ENCODE data around the gene DHRS7B.
"Not testable (repeated sequence)": the region's sequence is repeated elsewhere in the genome, so short reads cannot be mapped to it uniquely, and the experiment has no call there.

The DHRS7B gene

DNA sequence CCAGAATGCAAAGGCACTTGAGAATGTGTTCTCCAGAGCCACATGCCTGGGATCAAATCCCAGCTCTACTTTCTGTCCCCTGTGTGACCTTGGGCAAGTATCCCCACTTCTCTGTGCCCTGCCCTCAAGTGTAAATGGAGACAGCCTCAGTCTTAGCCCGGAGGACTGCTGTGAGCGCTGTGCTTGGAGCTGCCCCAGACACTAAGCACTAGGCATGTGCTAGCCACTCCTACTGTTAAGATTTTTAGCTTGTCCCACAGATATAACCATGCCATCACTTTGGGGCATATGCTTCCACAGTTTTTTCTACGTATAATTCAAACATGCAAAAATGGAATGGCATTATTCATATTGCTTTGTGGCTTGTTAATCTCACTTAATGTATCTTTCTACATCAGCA is 57.8 kb downstream of the DHRS7B start:
- DNase-seq, result no peak

DNA sequence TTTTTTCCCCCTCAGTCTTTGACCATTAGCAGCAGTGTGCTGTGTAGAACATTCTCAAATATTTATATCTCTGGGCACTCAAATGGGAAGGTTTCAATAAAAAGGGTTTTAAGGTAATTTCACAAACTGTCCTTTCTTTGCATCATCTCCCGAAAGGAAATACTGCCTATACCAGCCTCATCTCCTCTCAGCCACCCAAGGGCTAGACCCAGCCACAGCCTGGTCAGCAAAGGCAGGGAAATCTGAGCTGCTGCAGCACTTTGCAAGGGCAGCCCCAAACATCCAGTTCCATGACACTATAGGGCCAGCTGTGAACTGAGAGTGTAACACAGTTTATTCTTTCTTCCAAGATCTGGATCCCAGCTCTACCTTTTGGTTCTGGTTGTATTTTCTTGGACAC is 58.3 kb downstream of the DHRS7B start:
- no peak for DNase-seq

DNA sequence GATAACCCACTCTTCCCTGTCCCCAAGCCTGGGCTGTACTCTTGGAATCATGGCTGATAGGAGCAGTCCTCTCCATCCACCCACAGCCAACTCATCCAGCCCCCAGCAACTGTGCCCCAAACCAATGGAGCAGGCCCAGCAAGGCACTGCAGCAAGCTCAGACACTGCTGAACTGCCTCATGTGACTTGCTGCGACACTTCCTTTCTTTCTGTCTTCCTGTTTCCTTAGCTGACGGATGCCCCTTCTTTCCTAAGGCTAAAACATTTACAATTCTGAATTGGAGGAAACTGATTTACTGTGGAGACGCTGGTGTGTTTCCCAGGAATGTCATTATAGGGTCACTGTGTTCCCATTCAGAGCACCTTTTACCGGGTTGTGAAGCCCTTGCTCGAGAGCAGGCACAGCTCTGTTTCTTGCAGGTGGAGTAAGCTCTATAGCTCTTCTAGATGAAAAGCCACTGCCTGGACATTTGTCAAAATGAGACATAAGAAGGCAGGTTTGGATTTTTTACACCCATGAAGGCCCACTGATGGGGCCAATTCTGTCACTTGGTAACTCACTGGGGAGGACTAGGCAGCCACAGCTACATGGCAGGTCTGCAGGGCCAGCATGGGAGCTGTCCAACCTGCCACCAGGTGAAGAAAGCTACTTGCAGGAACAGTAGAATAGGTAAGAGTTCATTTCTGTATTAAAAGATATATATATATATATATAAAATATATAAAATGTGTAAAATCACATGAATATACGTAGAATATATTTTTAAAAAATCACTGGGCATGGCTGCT is 59.8 kb downstream of the DHRS7B start:
- no peak for DNase-seq

- no peak for DNase-seq
Measured at GRCh38 chr17:21189361-21189760, 62.6 kb downstream of the DHRS7B start.

DNA sequence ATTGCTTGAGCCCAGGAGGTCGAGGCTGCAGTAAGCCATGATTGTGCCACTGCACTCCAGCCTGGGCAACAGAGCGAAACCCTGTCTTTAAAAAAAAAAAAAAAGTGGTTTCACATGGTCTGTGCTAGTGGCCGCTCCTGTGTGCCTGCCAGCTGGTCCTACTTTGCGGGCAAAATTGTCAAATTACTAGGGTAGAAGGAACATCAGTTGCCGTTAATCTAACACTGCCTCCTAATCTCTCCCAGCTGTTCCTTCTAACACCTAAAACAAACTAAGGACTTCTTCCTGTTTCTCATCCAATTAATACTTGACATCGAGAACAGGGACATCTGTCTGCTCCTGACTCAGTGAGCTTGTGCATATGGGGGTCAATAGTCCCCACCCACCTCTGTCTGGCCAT is 63.3 kb downstream of the DHRS7B start:
- no peak for DNase-seq

GRCh38 chr17:21191698-21192097 is 64.9 kb downstream of the DHRS7B start:
- no peak for DNase-seq

GRCh38 chr17:21192414-21192813 is 65.7 kb downstream of the DHRS7B start:
- not testable (repeated sequence) for DNase-seq

GRCh38 chr17:21193031-21193430 is 66.3 kb downstream of the DHRS7B start:
- DNase-seq, result no peak

GRCh38 chr17:21194226-21194625 is 67.5 kb downstream of the DHRS7B start:
- DNase-seq, result no peak

- no peak for DNase-seq
Measured at GRCh38 chr17:21194703-21195102, 67.9 kb downstream of the DHRS7B start.

GRCh38 chr17:21196126-21196525 is 69.4 kb downstream of the DHRS7B start:
- no peak for DNase-seq

DNA sequence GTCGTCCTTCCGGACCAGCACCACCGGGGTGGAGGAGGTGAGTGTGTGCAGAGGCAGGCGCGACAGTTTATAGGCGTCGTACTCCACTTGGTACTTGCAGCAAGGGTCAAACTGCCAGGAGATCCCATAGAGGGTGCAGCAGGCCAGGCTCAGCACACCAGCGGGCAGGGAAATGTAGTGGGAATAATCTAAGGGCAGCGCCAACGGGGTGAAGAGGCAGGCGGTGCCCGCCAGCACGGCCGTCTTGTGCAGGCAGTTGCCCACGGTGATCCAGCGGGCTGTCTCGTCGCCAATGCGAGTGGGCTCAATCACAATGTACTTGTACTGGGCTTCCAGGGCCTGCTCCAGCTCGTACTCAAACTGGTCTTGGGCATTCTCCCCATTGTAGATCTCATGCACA is 71.6 kb downstream of the DHRS7B start:
- DNase-seq, result no peak

GRCh38 chr17:21199311-21199710 is 72.5 kb downstream of the DHRS7B start:
- no peak for DNase-seq

DNA sequence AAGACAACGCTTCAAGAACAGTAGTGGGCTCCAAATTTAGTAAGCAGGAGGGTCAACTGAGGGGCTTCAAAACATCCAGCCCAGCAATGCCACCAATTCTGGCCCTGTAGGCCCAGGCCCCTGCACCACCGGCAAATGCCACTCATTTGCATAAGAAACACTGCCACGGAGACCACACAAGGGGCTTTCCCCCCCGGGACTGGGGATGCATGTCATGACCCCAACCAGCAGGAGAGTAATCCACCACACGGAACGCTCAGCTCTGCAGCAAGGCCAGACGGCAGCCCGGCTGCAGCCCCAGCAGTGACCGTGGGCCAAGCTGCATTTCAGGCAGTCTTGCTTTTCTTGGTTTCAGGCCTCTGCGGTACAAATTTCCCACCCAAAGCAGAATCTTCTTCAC is 73.1 kb downstream of the DHRS7B start:
- no peak for DNase-seq

DNA sequence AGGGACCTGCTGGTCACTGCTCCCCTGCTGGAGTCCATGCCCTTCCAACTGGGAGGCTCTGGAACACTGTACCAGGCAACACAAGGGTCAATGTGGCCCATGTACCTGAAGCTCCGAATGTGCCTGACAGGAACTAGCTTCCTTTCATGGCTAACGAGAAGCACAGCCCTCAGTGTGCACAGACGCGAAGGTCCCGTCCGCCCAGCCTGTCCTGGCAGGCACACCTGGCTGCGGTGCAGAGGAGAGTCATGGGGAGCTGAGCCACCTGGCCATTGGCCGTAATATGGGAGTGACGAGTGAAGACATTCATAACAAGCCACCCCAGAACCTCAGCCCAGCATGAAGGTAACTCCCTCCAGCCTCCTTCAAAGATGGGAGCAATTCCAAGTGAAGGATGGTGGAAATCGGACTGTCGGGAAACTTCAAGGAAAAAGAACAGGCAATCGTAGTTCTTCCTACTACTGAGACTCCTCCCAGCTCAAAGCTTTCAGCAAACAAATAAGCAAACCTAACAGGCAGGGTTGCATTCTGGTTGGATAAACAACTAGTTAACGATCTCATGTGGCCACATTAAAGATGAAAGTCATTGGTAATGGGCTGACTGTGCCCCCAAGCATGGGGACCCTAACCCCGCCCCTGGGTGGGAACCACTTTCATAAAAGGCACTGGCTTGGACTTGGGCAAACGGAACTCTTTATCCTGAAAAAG is 74.0 kb downstream of the DHRS7B start:
- no peak for DNase-seq

DNA sequence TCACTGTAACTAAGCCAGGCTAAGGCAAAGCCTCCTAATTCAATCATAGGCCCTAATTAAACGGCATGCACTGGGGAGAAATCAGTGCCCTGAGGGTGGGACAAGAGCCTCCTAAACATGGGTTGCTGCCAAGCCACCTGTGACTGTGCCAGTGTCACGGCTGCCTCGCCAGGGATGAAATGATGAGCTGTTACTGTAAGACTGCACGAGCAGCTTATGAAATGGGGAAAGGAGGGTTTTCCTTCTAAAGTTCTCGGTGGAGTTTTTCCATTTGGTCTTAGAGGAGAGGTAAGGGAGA is 74.5 kb downstream of the DHRS7B start:
- no peak for DNase-seq

DNA sequence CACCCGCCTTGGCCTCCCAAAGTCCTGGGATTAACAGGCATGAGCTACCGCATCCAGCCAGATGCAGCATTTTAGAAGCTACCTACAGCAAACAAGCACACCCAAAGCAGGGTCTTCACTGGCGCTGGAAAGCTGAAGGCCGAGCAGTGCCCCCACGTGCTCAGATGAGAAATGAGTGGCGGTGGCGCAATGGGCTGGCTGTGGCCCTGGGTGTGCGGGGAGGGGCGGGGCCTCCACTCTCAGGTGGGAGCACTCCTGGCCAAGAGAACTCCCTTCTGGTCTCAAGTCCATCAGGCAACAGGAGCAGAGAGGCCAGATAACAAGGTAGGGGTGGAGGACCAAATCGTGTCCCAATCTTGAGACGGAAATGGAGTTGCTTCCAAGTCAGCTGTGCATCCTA is 75.1 kb downstream of the DHRS7B start:
- DNase-seq, result no peak

DNA sequence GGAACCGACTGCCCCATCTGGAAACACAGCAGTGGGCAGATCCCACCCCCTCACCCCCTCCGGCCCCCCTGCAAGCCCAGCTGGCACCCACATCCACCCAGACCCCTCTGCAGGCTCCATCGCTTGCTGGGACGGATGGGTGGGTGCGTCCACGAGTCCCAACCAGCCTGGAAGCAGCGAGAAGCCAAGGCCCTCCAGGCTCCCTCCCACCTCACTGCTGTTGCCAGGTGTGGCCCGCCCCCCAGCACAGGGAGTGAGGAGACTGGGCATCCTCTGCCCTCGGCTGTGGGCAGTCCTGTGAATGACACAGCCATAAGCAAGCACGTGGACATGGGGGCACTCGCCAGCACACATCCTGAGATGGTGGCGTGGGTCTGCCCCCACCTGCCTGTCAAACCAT is 75.7 kb downstream of the DHRS7B start:
- no peak for DNase-seq

DNA sequence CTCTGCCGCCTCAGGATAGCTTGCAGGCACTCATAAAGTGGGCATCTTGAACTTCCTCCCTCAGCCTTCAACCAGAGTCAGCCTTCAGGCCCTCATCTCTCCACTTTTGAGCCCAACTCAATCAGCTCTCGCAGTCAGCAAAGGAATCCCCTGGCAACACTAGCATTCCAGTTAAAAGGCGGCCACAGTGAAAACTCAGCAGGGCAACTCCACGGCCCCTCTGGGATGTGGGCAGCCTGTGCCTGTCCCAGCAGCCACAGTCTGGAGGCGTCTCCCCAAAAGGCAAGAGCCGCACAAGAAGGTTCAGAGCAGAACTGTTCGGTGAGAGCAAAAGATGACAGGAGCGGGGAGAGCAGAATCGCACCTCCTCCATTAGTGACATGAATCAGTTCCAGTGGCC is 78.2 kb downstream of the DHRS7B start:
- no peak for DNase-seq

GRCh38 chr17:21208352-21208751 is 81.6 kb downstream of the DHRS7B start:
- DNase-seq, result no peak

DNA sequence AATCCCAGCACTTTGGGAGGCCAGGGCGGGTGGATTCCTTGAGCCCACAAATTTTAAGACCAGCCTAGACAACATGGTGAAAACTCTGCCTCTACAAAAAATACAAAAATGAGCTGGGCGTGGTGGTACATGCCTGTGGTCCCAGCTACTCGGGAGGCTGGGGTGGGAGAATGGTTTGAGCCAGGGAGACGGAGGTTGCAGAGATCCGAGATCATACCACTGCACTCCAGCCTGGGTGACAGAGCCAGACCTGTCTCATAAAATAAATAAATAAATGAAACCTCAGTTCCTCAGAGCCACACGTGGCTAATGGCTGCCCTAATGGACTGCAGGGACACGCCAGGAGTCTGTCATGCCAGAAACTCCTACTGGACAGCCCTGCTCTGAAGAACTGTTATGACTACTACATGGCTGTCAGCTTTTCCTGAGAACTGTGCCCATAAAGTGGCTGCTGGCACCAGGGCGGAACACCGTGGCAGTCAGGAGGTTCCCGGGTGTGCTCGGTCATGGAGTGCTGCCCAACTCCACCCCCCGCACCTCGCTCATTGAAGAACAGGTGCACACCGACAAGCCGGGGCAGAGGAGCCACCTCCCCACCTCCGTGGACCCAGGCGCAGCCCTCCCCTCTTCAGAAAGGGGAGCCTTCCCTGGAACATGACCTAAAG is 82.9 kb downstream of the DHRS7B start:
- no peak for DNase-seq

DNA sequence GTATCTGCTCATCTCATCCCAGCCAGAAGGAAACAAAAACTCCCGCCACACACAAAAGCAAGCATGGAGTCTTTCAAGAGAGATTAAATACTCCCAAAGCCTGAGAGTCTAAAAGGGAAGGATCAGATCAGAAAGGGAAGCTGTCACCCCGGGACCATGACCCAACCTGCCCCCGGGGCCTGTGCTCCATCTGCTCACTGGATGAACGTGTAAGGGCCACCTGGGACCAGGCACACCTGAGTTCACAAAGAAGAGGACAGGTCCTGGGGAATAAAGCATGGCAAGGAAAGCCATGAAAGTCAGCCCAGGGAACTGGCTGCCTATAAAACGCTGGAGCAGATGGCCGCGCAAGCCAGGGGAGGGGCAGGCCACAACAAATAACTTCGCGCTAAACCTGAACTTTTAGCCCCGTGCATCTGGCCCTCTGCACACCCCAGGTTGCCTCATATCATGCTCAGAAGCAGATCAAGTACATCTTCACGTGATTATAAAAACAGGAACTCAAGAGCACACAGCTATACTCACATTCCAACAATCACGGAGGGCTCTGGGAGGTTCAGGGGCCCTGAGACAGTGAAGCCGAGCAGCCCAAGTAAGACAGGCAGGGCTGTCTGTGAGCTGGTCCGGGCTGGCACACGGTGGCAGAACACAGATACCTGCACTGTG is 83.8 kb downstream of the DHRS7B start:
- DNase-seq, result no peak

DNA sequence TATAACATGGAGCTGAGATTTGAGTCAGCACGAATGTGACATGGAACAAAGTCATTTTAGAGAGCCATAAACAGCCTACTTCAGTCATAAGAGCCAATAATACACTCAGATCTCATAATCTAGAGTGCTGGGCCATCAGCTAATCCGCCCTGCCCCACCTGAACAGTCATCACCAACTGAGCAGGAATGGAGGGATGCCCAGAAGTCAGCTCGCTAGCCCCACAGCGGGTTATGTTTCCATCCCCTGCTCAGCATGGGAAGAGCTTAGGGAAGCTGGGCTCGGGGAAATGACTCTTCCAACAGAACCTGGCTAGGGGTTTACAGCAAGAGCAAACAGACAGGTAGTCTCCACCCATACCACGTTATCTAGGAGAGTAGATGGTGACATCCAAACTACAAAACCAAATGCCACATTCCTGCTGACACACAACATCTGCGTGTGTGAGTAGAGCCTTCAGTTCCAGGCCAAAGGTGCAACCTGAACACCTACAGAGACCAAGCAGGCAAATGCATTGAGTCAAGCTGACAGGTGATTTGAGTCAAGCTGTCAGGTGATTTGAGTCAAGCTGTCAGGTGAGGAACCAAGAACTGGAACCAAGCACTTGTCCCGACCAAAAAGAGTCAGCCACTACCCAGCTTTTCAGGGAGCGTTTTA is 85.2 kb downstream of the DHRS7B start:
- DNase-seq, result no peak

Data from effector CD8-positive, alpha-beta T cell (primary cell).